ENCODE measurements around the gene CKAP2. TPM values are rescaled to one million over a fixed set of nuclear protein-coding genes. Genes with fewer than 3 reads are reported as not detected.
"Not testable (repeated sequence)": the region's sequence is repeated elsewhere in the genome, so short reads cannot be mapped to it uniquely, and the experiment has no call there.

The CKAP2 gene
- total RNA-seq, 1 donor = 39.3 TPM

- no peak for DNase-seq (ENCODE audit: low read depth)
- TF ChIP-seq, protein P1, sequence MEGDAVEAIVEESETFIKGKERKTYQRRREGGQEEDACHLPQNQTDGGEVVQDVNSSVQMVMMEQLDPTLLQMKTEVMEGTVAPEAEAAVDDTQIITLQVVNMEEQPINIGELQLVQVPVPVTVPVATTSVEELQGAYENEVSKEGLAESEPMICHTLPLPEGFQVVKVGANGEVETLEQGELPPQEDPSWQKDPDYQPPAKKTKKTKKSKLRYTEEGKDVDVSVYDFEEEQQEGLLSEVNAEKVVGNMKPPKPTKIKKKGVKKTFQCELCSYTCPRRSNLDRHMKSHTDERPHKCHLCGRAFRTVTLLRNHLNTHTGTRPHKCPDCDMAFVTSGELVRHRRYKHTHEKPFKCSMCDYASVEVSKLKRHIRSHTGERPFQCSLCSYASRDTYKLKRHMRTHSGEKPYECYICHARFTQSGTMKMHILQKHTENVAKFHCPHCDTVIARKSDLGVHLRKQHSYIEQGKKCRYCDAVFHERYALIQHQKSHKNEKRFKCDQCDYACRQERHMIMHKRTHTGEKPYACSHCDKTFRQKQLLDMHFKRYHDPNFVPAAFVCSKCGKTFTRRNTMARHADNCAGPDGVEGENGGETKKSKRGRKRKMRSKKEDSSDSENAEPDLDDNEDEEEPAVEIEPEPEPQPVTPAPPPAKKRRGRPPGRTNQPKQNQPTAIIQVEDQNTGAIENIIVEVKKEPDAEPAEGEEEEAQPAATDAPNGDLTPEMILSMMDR (IDR thresholded peaks at IDR 0.05; ENCODE audit: insufficient read depth, low read depth, low read length) = no peak
- H3K4me3 ChIP-seq (ENCODE audit: low read depth, low read length) = no peak overlapping the region
Measured at GRCh38 chr13:52452470-52452869, 2.8 kb upstream of the CKAP2 start.

DNA sequence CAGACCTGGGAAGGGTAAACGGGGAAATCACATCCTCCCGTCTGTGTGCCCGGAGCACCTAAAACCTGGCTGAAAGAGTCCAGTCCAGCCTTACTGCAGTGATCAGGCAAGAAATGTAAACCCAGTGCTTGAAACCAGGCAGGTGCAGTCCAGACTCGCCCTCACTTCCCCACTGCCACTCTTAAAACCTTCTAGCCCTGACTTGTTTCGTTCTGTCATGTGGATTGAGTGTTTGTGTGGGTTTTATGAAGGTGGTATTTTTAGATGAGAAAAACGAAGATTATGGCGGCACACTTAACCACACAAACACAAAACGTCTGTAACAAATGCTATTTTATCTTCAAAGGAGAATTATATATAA lies 839 bp upstream of the CKAP2 start:
- TF ChIP-seq, protein P1 (IDR thresholded peaks at IDR 0.05; ENCODE audit: insufficient read depth, low read depth, low read length) = no peak
- peak overlapping the region; percentile 96 for H3K4me3 ChIP-seq (ENCODE audit: low read depth, low read length)
- peak; percentile 13 for DNase-seq (ENCODE audit: low read depth)

DNA sequence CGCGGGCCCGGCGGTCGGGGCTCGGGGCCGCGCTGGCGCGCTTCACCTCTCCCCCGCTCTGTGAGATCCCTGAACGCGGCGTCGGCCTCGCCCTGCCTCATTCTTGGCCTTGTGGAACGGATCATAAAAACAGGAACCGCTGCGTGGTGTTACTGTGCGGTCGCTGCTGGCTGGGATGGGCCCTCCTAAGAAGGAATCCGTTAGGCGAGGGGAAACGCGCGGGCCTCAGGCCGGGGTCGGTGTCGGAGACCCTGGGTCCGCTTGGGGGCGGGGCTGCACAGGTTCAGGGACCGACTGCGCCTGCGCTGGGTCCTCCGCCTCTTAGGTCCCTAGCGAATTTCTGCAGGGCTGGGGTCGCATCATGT lies 381 bp downstream of the CKAP2 start:
- H3K4me3 ChIP-seq (ENCODE audit: low read depth, low read length) = peak overlapping the region; percentile 96
- TF ChIP-seq, protein P1 (IDR thresholded peaks at IDR 0.05; ENCODE audit: insufficient read depth, low read depth, low read length) = no peak
- DNase-seq (ENCODE audit: low read depth) = peak; percentile 76

GRCh38 chr13:52459668-52460067 lies 4.4 kb downstream of the CKAP2 start:
- TF ChIP-seq, protein P1 (IDR thresholded peaks at IDR 0.05; ENCODE audit: insufficient read depth, low read depth, low read length) = no peak
- H3K4me3 ChIP-seq (ENCODE audit: low read depth, low read length) = no peak overlapping the region
- peak; percentile 17 for DNase-seq (ENCODE audit: low read depth)

GRCh38 chr13:52461265-52461664 lies 6.0 kb downstream of the CKAP2 start:
- DNase-seq (ENCODE audit: low read depth) = no peak

GRCh38 chr13:52463526-52463925 lies 8.2 kb downstream of the CKAP2 start:
- TF ChIP-seq, protein P1 (IDR thresholded peaks at IDR 0.05; ENCODE audit: insufficient read depth, low read depth, low read length) = no peak
- no peak for DNase-seq (ENCODE audit: low read depth)
- no peak overlapping the region for H3K4me3 ChIP-seq (ENCODE audit: low read depth, low read length)

More at GRCh38 chr13:52461265-52461664, 6.0 kb downstream of the CKAP2 start:
- no peak overlapping the region for H3K4me3 ChIP-seq (ENCODE audit: low read depth, low read length)
- TF ChIP-seq, protein P1 (IDR thresholded peaks at IDR 0.05; ENCODE audit: insufficient read depth, low read depth, low read length) = no peak

- DNase-seq (ENCODE audit: low read depth); H3K4me3 ChIP-seq (ENCODE audit: low read depth, low read length): not testable (repeated sequence)
Measured at GRCh38 chr13:52468487-52468886, 13.2 kb downstream of the CKAP2 start.

DNA sequence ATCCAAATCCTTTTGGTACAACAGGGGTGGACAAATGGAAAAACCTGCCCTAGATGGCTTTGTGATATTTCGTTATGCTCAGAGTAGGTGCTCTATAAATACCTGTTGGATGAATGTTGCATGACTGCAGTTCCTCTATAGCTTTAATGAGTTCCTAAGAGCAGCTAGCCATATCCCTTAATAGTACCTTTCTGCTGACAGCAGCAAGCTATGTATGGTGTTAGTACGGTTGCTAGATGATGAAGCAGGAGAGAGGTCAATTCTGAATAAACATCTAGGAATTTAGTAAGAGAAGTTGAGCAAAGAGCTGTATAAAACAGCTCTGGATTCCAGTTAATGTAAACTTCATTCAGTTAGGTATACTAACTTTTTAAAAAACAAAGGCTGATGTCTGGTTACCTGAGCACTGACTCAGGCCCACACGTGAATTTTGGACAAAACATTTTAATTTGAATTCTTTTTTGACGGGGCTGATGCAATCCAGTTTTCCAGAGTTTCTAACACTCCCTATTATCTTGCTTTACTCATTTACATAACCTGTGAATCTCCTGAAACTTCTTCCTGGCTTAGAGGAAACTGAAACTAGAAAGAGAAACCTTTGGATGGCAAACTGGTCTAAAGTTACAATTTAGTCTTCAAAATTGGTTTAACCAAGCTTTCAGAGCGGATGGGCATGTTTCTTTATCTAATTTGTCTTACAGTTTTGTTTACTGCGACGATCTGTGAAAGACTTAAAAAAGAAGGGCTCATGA lies 25.6 kb downstream of the CKAP2 start:
- H3K4me3 ChIP-seq (ENCODE audit: low read depth, low read length); DNase-seq (ENCODE audit: low read depth): not testable (repeated sequence)

- not testable (repeated sequence) for H3K4me3 ChIP-seq (ENCODE audit: low read depth, low read length); DNase-seq (ENCODE audit: low read depth)
Measured at GRCh38 chr13:52487078-52487477, 31.8 kb downstream of the CKAP2 start.

DNA sequence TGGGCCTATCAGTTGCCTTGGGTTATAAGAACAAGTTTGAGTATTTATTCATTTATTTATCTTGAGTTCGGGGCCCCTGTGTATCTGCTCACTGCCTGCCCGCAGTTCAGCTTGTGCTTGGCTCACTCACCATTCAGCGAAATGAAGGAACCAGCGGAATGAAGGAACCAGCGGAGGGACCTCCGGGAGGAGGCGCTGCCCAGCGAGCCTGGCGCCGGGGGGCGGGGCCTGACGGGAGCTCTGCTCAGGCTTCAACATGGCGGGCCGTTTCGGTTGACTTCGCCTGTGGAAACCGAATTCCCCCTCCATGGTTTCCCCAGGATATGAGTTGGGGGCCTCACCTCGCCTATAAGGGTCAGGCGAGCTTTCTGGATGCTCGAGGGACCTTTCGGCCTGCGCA lies 33.5 kb downstream of the CKAP2 start:
- not testable (repeated sequence) for DNase-seq (ENCODE audit: low read depth); H3K4me3 ChIP-seq (ENCODE audit: low read depth, low read length)

- DNase-seq (ENCODE audit: low read depth); H3K4me3 ChIP-seq (ENCODE audit: low read depth, low read length): not testable (repeated sequence)
Measured at GRCh38 chr13:52491015-52491414, 35.7 kb downstream of the CKAP2 start.

GRCh38 chr13:52494241-52494640 lies 39.0 kb downstream of the CKAP2 start:
- not testable (repeated sequence) for DNase-seq (ENCODE audit: low read depth); H3K4me3 ChIP-seq (ENCODE audit: low read depth, low read length)

Measured in fibroblast of villous mesenchyme (primary cell).